ENCODE results near the gene MAP2K3.
"Not testable (repeated sequence)": the region's sequence is repeated elsewhere in the genome, so short reads cannot be mapped to it uniquely, and the experiment has no call there.

The MAP2K3 gene

DNA sequence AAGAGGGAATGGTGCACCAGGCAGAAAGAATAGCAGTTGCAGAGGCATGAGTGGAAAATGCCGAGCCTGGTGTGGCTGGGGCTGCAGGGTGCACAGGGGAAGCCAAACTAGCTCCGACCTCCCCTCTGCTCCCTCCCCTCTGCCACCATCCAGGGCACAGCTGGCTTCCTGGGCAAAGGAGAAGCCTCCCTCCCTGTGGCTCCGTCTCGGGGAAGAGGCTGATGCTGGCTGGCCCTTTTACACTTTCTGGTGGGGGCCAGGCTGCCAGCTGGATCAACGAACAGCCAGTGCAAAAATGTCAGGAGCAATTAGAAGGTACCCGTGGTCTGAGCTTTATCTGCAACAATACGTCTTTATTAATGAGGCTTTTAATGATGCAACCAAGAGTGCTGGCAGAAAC is 54.5 kb downstream of the MAP2K3 start:
- DNase-seq: no peak

DNA sequence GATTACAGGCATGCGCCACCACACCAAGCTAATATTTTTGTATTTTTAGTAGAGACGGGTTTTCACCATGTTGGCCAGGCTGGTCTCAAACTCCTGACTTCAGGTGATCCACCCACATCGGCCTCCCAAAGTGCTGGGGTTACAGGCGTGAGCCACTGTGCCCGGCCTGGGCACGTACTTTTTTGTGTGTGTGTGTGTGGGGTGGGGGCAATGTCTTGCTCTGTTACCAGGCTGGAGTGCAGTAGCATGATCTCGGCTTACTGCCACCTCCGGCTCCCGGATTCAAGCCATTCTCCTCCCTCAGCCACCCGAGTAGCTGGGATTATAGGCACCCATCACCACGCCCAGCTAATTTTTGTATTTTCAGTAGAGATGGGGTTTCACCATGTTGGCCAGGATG is 55.1 kb downstream of the MAP2K3 start:
- not testable (repeated sequence) for DNase-seq

DNA sequence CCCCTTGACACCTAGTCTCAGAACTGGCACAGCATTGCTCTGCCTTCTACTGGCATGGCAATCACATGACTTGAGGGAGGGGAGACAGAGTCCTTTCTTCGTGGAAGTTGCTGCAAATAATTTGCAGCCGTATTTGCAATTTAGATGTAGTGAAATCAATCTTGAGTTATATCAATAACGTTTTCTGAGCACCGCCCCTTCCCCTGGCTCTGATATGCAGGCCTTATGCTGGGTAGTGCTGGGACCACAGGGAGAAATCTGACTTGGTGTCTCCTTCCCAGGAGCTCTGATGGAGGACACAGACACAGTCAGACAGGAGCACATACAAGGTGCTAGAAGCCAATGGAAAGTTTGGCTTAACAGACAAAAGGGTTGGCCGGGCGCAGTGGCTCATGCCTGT is 55.9 kb downstream of the MAP2K3 start:
- DNase-seq: not testable (repeated sequence)

DNA sequence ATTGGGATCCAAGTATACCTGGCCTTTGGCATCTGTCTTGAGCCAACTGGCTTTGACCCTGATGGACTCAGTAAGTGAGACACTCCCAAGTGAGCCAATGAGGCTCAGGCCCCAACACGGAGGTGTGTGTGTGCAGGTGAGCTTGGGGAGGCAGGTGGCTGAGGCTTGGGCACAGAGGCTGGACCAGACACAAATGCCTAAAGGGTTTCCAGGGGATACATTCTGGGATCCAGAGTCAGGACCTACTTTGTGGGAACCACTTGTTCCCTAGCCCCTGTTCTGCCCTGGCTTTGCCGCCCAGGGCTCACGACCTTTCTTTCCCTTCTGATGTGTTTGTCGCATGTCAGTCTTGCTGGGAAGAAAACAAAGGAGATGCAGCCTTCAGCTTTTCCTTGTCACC is 56.8 kb downstream of the MAP2K3 start:
- not testable (repeated sequence) for DNase-seq

DNA sequence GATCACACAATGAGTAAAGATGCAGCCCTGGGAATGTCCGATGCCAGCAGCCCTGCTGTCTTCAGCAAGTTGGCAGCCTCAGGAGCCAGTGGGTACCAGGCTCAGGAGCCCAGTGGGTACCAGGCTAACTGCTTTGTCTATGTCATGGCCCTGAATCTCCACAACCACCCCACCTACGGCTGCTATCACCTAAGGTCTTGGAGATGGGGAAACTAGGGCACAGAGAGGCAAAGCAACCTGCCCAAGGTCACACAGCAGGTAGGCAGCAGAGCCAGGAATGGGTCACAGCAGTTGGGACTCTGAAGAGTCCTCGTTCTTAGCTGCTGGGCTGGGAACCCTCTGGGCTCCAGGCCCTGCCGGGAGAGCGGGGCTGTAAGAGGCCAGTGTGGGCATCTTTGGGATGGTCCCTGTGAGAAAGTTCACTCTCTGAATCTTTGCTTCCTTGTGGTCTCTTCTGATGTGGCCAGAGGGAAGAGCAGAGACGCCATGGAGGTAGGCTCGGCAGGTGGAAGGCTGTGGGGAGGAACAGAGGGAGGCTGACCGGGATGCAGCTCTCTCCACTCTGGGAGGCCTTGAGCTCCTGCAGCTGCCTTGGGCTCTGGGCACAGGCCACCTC is 57.5 kb downstream of the MAP2K3 start:
- not testable (repeated sequence) for DNase-seq

DNA sequence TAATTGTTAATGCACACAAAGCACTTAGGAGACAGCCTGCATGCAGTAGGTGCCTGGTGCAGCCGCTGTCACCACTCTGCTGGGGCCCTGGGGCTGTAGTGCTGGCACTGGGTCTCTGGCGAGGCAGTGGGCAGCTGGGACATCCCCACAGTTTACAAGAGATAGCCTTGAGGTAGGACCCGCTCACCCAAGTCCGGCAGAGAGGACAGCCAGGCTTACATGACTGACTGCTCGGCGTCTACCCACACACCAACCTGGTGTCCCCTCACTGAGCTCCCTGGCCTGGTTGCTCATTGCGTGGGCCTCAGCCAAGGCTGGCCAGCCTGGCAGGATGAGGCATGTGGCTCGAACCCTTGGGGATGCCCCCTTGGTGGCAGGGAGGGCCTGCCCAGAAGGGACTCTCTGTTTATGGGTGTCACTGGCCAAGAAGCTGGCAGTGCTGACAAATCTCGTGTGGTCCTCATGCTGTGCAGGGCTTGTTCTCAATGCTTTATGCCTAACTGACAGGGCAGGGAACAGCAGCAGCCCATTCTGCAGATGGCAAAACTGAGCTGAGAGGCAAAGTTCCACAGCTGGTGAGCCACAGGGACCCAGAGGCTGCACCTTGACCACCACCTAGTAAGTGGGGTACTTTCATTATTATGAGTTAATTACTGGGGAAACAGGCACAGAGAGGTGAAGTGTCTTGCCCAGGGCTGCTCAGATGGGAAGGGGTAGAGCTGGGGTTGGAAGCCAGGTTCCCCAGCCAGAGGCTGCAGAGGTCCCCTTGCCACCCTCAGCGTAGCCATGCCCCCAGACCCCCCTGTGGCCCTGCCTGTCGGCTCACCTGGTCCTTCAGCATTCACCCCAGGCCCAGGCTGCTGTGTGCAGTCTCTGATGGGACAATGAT is 58.8 kb downstream of the MAP2K3 start:
- not testable (repeated sequence) for DNase-seq

DNA sequence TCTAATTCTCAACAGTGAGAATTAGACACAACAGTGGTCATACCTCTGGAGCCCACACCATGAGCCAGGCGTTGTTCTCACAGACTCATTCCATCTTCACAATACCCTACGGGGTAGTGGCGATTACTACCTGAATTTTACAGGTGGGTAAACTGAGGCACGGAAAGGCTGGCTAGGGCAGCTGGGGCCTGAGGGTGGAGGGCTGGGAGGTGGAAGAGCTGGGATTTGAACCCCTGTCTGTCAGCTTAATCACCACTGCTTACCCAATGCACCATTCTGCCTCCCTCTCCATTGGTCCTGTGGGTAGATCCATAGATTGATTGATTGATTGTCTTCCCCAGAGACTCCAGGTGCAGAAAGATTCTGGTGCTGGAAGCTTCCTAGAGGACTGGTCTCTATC is 60.3 kb downstream of the MAP2K3 start:
- DNase-seq: not testable (repeated sequence)

DNA sequence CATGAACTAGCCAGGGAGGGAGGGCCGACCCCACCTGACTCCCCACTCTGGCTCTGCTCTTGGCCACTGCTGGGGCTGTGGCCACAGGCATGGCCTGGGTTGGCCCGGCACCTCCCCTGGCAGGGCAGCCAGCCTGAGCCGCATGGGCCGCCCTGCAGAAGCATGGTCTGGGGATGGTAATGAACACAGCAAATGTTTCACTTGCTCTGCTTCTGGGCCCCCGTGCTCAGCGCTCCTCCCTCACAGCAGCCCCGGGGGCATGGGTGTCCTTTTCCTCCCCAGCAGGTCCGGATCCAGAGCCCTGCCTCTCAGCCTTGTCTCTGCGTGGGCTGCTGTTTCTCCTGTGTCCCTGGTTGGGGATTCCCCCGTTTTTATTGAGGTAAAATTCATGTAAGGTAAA is 60.7 kb downstream of the MAP2K3 start:
- no peak for DNase-seq

DNA sequence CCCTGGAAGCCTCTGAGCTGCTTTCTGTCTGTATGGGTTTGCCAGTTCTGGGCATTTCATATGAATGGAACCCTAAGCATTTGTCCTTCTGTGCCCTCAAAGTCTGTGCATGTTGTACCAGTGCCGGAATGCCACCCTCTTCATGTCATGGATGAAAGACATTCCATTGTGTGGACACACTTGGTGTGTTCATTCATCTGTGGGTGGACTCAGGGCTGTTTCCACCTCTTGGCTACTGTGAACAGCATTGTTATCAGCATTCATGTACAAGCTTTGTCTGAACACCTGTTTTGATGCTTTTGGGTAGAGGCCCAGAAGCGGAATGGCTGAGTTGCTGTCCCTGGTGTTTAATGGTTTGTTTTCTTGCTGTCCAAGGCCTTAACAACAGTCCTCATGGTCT is 61.6 kb downstream of the MAP2K3 start:
- DNase-seq: not testable (repeated sequence)

DNA sequence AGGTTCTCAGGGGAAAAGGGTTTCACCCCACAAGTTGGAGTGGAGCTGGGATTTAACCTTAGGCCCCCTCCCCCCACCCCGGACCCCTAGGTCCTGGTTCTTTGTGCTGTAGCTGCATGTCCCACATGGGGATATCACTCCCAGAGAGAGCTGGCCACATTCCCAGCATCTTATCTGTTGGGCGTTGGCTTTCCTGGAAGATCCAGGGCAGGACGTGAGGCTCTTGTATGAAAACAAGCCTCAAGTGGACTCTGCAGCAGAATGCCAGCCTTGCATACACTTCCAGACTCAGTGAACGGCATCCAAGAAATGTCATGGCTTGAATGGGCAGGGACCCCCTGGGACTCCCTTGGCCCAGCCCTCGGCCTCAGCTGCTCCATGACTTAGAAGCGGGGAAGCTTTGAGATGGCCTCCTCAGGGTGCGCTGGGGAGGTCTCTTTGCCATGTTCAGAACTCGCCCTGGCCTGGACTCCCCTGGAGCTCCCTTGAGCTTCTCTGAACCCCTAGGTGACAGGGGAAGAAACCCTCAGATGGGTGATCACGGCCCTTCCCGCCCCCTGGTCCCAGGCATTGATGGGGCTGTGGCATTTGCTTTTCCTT is 62.2 kb downstream of the MAP2K3 start:
- DNase-seq: not testable (repeated sequence)

DNA sequence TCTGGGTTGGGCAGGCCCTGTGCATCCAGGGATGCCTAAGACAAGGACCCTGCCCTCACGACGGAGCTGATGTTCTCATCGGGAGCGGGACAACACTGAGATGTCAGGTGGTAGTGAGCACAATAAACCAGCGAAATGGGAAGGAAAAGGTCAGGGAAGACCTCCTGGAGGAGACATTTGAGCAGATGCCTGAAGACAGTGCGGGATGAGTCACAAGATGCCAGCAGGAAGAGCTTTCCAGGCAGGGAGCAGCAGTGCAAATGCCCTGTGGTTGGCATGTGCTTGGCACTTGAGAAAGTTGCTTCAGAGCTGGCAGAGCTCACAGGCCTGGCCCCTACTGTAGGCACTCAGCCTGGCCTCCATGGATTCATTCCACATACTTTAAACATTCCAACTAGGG is 63.1 kb downstream of the MAP2K3 start:
- not testable (repeated sequence) for DNase-seq

DNA sequence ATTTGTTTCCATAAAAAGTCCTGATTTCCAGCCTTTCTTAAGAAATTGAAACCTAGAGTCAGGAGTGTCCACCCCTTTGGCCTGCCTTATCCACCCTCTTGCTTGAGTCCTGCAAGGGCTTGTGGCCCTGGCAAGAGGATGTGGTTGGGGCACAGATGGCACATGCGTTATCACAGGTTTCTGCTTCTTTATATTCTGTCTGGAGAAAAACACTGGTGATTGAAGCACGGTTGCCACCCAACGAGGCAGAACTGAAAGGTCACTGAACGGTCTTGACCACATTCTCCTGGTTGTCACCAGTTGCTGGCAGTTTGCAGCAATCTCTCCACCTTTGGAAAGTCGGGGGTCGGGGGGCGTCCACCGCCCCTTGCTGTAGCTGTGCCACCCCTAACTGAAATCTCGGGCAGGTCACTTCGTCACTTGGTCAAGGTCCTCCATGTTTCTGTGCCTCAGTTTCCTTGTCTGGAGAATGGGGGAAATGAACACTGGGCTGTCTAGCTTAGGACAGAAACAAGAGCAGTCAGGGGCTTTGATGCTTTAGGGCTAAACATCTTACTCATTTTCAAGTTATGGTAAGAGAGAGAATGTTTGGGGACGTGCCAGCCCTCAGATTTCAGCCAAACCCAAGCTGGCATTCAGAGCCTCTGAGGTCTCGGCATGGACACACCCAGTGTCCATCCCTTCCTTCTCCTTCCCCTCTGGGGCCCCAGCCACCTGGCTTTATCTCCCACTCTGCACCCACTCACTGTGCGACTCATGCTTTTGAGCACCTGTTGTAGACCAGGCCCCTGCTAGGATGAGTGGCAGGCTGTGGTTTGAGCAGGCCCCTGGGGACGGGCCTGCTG is 63.8 kb downstream of the MAP2K3 start:
- DNase-seq: not testable (repeated sequence)

DNA sequence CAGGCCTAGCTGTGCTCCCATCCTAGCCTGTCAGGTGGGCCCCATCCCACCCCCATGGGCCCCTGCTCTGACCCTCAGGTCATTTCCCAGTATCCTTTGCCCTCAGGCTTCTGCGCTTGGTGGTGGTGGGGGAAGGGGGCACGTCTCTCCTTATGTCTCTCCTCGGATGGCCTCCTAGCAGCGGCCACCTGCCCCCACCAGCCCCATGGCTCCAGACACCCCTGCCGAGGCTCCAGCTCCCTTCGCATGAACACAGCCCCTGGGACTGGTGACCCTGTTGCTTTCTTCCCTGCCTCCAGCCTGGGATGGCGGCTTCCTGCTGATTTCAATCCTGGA is 64.4 kb downstream of the MAP2K3 start:
- not testable (repeated sequence) for DNase-seq

DNA sequence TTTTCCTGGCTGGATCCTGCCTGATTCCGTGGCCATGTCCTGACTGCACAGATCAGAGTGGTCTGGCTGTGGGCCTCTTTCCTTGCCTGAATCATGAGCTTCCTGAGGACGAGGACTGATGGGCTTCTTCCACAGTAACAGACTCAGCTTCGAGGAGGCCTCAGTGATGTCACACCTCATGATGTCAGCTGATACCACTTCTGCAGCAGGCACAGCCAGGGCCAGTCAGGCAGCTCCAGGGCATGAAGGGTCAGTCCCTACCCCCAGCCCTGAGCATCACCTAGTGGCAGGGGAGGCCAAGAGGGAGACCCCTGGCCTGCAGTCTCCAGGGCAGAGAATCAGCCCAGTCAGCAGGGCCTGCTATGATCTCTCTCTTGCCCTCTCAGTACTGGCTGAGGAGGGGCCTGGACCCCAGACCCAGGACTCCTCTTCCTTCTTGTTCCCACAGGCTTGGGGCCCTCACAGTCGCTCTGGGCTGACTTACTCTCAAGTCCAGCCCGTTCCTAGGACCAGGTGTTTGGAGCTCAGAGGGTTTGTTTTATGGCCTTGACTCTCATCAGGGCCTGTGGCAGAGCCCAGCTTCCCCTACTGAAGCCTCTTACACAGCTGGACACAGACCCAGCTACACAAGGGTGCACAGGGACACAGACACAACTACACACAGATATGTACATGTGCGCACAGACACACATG is 65.0 kb downstream of the MAP2K3 start:
- not testable (repeated sequence) for DNase-seq

DNA sequence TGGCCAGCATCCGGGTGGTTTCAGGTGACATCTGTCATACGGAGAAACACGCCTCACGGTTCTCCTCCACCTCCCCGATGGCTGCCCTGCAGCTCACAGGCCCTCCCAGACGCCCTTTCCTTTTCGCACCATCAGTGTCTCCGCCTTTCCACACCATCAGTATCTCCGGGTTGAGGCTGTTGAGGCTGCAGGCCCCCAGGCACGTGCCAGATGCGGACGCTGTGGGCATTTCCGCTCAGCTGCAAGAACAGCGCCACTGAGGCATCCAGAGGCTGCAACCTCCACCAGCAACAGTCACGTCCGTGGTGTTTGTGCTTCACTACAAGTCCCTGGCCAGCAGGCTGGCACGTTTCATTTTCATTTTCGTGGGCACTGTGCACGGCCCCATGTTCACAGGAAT is 66.0 kb downstream of the MAP2K3 start:
- DNase-seq: not testable (repeated sequence)

DNA sequence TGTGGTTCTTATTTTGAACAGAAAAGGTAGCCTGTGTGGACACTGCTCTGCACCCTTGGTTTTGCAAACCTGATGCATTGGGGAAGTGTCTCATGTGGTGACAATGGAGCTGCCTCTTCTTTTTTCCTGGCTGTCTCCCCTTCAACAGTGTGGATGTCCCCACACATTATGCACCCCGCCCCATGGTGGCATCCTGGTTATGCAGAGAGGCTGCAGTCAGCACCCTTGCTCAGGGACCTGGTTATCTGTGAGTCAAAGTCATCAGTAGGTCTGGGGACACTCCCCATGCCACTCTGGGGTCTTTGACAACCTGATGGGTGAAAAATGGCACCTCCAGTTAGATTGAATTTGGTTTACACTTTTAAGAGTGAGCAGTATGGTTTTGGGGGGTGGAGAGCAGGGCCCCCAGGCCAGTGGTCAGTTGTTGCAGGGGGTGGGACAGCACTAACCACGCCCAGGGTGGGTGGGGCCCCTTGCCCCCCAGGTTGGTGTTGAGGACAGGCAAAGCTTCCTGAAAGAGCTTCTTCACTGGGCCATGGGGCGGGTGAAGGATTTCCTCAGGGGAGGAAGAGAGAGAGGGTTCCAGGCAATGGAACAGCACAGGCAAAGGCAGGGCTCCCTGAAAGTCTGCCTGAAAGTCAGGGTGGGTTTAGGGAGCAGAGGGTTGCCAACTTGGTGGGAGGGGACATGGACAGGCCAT is 67.0 kb downstream of the MAP2K3 start:
- DNase-seq: no peak

DNA sequence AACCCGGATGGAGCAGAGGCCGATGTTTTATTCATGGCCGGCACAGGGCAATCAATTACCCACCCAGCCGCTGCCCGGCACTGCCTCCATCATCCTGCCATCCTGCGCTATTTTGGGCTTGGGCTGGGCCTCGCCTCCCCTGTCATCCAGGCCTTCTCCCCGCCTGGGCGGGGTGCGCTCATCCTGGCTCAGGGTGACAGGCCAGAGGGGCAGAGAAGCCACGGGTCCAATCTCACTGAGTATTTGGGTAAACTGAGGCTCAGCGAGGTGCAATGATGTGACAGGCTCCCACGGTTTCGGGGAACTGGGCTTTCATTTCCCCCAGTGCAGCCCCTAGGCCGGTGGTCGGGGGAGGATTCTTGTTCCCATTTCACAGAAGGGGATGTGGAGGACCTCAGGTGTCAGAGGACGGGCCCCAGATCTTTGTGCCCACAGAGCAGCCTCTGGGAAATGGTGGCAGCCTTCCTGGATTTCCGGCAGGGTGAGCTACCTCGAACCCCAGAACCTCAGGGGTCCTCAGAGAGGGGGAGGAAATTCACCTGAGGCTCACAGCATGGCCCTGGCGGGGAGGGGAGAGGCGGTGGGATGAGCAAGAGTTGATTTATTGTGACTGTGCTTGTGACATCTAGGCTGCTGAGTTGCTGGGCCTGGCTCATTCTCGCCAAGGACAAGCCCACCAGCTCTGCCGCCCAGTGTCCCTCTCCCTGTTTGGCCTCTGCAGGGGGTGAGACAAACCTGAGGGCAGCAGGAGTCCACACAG is 67.9 kb downstream of the MAP2K3 start:
- DNase-seq: no peak

DNA sequence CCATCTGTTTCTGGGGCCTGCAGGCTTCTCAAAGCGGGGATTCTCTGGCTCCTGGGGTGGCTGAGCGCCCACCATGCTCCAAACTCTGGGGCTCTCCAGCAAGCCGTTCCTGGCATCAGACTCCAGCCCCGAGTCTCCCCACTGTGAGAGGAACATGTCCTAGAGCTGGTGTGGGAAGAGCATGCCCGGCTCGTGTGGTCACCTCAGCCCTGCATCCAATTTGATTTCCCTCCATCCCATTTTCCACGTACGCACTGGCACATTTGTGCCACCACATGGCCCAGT is 68.4 kb downstream of the MAP2K3 start:
- no peak for DNase-seq

DNA sequence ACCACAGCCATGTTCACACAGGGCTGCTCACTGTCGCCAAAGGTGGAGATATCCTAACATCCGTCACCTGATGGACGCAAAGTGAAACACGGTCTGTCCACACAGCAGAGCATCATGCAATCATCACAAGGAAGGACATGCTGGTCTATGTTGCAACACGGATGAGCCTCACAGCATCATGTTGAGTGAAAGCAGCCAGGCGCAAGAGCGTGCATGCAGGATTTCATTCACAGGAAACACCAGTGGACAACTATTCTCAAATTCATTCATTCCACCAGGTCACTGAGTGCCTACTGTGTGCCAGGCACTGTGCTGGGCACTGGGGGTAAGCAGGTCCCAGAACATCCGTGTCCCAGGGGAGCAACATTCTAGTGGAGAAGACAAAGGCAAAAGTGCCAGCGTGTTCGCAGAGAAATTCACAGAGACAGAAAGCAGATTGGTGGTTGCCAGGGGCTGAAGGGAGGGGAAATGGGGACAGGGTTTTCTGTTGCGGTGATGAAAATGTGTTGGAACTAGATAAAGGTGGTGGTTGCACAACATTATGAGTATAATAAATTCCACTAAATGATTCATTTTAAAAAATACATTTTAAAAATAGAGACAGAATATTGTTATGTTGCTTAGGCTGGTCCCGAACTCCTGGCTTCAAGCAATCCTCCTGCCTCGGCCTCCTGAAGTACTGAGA is 69.0 kb downstream of the MAP2K3 start:
- DNase-seq: no peak

DNA sequence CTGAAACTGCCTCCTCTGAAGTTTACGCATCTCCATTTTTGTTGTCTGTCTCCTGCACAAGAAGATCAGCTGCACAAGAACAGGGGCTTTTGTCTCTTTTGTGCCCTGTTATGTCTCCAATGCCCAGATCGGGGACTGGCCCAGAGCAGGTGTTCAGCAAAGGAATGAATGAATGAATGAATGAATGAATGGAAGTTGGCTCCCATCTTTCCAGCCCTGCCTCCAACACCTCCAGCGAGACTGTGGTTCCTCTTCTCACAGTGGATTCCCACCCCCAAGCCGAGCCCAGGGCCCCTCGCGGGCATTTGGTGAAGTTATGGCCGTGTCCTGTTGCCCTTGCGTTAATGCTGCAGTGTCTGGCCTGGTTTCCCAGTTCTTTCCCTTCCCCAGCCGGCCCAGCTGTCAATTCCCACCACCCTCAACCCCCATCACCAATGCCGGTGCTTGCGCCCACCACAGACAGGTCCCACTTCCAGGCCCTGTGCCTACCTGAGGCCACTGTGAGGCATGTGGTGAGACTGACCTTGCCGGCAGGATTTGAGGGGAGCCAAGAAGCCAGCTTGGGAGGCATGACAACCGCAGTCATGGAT is 70.4 kb downstream of the MAP2K3 start:
- no peak for DNase-seq

All from DMS153 (cell line).